Measurements from ENCODE around the gene RNF151. TPM values are rescaled to one million over a fixed set of nuclear protein-coding genes. Genes with fewer than 3 reads are reported as not detected.
"Not testable (repeated sequence)": the region's sequence is repeated elsewhere in the genome, so short reads cannot be mapped to it uniquely, and the experiment has no call there.

The RNF151 gene
- total RNA-seq = under 1 TPM in 2 of 3 donors, not detected in 1; 0.40 to 0.42 TPM

DNA sequence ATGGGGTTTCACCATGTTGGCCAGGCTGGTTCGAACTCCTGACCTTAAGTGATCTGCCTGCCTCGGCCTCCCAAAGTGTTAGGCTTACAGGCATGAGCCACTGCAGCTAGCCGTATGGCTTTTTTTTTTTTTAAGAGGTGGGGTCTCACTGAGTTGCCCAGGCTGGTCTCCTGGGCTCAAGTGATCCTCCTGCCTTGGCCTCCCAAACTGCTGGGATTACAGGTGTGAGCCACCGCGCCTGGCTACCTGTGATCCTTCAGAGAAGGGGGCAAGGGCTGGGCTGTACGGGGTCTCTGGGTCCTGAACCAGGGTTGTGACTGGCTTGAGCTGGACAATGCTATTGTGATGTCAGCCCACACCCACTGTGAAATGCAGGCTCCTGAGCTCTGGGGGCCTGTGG lies at the start of gene RNF151:
TSS of gene RNF151 (plus strand) at position 397 of the 400 bp plus-strand sequence. CDS start 26 bp downstream, outside the sequence.
- no peaks in the 10 kb centered on the region for H3K27me3 Mint-ChIP-seq (ENCODE audit: low read depth)
- H3K4me3 Mint-ChIP-seq = peak within 1 kb of the TSS; percentile 92
- peaks cover 20% of the 10 kb centered on the region for H3K4me1 Mint-ChIP-seq (ENCODE audit: low read depth)
- H3K36me3 Mint-ChIP-seq (ENCODE audit: insufficient read depth) = peaks cover 32% of the 10 kb centered on the region
- H3K9me3 Mint-ChIP-seq = no peaks in the 10 kb centered on the region
- ATAC-seq (no peak), DNase-seq (no peak)

GRCh38 chr16:1917056-1917664 lies 49.5 kb upstream of the RNF151 start:
- Mint-ChIP-seq H3K4me3 (no peak overlapping the region), H3K9me3 (no peaks in the 10 kb centered on the region), H3K4me1 (ENCODE audit: low read depth) (no peaks in the 10 kb centered on the region), H3K27me3 (ENCODE audit: low read depth) (peaks cover 66% of the 10 kb centered on the region), H3K36me3 (ENCODE audit: insufficient read depth) (no peaks in the 10 kb centered on the region)
- DNase-seq (no peak), ATAC-seq (no peak)

GRCh38 chr16:1917665-1918350 lies 48.8 kb upstream of the RNF151 start:
- H3K9me3 Mint-ChIP-seq = no peaks in the 10 kb centered on the region
- H3K36me3 Mint-ChIP-seq (ENCODE audit: insufficient read depth) = no peaks in the 10 kb centered on the region
- DNase-seq (no peak), ATAC-seq (no peak)
- H3K4me1 Mint-ChIP-seq (ENCODE audit: low read depth) = no peaks in the 10 kb centered on the region
- H3K4me3 Mint-ChIP-seq = no peak overlapping the region
- peaks cover 67% of the 10 kb centered on the region for H3K27me3 Mint-ChIP-seq (ENCODE audit: low read depth)

DNA sequence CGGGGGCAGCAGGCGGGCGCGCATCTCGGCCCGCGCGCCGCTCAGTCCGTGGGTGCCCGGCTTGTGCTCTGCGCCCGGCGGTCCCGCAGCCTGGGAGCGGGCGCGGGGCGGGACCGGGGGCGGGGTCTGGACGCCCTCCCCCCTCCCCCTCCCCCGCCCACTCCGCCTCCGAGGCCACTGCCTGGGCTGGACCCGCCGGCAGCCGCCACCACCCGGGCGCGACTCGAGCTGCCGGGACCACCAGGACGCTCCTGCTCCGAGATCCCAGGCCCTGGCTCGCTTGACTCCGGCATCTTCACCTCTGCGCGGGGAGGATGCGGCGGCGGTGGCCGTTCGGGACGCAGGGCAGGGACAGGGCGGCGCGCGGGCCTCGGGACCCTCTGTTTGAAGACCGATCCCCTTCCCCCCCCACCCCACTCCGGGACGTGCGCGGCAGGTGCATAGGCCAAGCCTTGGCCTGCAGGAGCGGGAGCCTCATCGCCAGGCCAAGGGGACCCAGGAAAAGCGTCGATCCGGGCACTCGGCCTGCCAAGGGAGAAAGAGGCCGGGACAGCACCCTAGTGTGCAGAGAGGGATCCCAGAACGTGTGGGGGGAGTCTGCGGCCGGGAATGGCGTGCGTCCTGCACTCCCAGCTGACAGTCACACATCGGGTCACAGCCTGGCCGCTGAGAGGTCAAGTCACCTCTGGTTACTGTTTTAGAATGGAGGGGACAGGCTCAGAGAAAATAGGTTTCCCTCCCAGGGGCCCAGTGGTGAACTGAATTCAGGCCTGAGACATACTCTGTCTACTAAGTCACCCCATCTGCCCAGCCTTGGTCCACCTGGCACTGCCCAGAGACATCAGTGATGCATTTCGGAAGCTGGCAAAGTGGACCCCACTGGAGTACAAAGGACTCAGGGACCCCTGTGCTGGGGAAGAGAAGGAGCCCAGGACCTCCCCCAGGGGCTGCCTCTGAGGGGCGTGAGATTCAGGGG lies 48.0 kb upstream of the RNF151 start, which contains the start of gene HS3ST6:
TSS of gene HS3ST6 (minus strand) at position 65 of the 976 bp plus-strand sequence. CDS start 92 bp downstream, outside the sequence.
- H3K9me3 Mint-ChIP-seq = no peaks in the 10 kb centered on the region
- no peaks in the 10 kb centered on the region for H3K36me3 Mint-ChIP-seq (ENCODE audit: insufficient read depth)

DNA sequence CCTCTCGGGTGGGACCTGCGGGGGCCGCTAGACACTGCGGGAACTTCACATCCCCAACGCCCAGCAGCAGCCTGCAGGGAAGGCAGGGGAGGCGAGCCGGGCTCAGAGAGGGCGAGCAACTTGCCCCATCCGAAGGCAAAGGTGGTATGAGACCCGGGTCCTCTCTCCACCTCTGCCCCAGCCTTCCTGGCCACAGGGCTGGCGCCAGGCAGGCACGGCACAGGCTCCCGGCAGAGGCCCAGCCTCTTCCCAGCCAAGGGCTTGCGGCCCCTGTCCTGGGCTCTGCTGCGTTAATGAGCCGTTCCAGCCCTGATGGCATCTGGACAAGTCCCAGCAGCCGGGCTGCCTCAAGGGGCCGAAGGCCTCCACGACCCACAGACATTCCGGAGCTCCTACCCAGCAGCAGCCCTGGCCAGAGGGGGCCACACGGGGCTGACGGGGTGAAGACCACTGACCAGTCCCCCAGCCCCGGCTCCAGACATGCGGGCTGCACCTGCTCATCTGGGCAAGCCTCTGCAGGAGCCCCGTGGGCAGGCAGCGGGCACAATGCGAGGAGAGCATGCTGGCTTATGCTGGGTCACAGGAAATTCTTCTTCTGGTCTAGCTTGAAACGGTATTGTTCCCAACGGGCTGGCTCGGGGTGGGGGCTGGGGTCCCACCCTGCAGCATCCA lies 47.2 kb upstream of the RNF151 start:
- ATAC-seq = no peak
- Mint-ChIP-seq H3K9me3 (no peaks in the 10 kb centered on the region), H3K4me1 (ENCODE audit: low read depth) (no peaks in the 10 kb centered on the region), H3K4me3 (no peak overlapping the region), H3K27me3 (ENCODE audit: low read depth) (peaks cover 74% of the 10 kb centered on the region), H3K36me3 (ENCODE audit: insufficient read depth) (no peaks in the 10 kb centered on the region)
- no peak for DNase-seq

More for the DNA sequence above, 48.0 kb upstream of the RNF151 start, which contains the start of gene HS3ST6:
- DNase-seq = no peak
- no peak for ATAC-seq
- Mint-ChIP-seq H3K27me3 (ENCODE audit: low read depth) (peaks cover 74% of the 10 kb centered on the region), H3K4me1 (ENCODE audit: low read depth) (no peaks in the 10 kb centered on the region), H3K4me3 (no peak within 1 kb of the TSS)

DNA sequence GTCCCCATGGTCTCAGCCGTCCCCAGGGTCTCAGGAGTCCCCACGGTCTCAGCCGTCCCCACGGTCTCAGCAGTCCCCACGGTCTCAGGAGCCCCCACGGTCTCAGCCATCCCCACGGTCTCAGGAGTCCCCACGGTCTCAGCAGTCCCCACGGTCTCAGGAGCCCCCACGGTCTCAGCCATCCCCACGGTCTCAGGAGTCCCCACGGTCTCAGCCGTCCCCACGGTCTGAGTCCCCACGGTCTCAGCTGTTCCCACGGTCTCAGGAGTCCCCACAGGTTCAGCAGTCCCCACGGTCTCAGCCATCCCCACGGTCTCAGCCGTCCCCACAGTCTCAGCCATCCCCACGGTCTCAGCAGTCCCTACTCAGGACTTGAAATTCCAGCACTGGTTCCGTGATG lies 46.5 kb upstream of the RNF151 start:
- H3K36me3 Mint-ChIP-seq (ENCODE audit: insufficient read depth); ATAC-seq; H3K4me1 Mint-ChIP-seq (ENCODE audit: low read depth); H3K9me3 Mint-ChIP-seq; H3K4me3 Mint-ChIP-seq; DNase-seq: not testable (repeated sequence)
- peaks cover 71% of the 10 kb centered on the region for H3K27me3 Mint-ChIP-seq (ENCODE audit: low read depth)

GRCh38 chr16:1920727-1921171 lies 45.9 kb upstream of the RNF151 start:
- no peak overlapping the region for H3K4me3 Mint-ChIP-seq
- no peaks in the 10 kb centered on the region for H3K9me3 Mint-ChIP-seq
- ATAC-seq = peak; percentile 32 to 39
- no peak for DNase-seq
- peaks cover 65% of the 10 kb centered on the region for H3K27me3 Mint-ChIP-seq (ENCODE audit: low read depth)
- no peaks in the 10 kb centered on the region for H3K36me3 Mint-ChIP-seq (ENCODE audit: insufficient read depth)
- H3K4me1 Mint-ChIP-seq (ENCODE audit: low read depth) = no peaks in the 10 kb centered on the region

- no peak for DNase-seq
- Mint-ChIP-seq H3K4me1 (ENCODE audit: low read depth) (no peaks in the 10 kb centered on the region), H3K4me3 (no peak overlapping the region), H3K27me3 (ENCODE audit: low read depth) (peaks cover 49% of the 10 kb centered on the region), H3K36me3 (ENCODE audit: insufficient read depth) (no peaks in the 10 kb centered on the region), H3K9me3 (no peaks in the 10 kb centered on the region)
- no peak for ATAC-seq
Measured at GRCh38 chr16:1922357-1922756, 44.3 kb upstream of the RNF151 start.

DNA sequence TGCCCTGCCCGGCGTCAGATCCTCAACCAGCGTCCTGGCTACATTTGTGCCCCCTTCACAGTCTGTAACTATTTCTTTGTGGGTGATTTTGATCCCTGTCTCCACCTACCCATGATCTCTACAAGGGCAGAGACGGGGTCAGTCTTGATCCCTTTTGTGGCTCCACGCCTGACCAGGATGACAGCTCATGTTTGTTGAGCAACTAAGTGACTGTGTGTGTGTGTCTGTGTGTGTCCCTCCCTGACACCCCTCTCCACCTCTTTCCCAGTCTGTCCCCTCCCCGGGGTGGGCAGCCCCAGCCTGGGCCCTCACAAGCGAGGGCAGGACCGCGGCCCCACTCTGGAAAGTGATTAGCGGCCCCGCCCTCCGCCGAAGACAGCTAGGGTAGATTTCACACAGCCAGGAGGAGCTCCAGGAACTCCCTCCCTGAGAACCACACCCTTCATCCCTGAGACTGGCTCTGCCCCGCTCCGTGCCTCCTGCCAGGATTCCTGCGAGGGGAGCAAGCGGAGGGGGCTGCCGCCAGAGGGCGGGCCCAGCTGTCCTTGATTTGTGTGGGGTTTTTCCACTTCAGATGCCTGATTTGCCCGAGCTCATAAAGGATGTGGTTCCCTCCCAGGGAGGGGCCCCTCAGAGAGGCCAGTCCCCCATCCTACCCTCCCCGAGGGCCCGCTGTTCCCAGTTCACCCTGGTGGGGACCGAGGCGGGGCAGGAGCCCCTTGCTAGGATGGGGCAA lies 43.2 kb upstream of the RNF151 start:
- Mint-ChIP-seq H3K27me3 (ENCODE audit: low read depth) (peaks cover 47% of the 10 kb centered on the region), H3K4me1 (ENCODE audit: low read depth) (no peaks in the 10 kb centered on the region), H3K4me3 (no peak overlapping the region), H3K36me3 (ENCODE audit: insufficient read depth) (no peaks in the 10 kb centered on the region), H3K9me3 (no peaks in the 10 kb centered on the region)
- DNase-seq = no peak
- peak; percentile 11 to 38 for ATAC-seq

- Mint-ChIP-seq H3K4me3 (no peak overlapping the region), H3K9me3 (no peaks in the 10 kb centered on the region), H3K27me3 (ENCODE audit: low read depth) (peaks cover 42% of the 10 kb centered on the region), H3K4me1 (ENCODE audit: low read depth) (peaks cover 1% of the 10 kb centered on the region), H3K36me3 (ENCODE audit: insufficient read depth) (no peaks in the 10 kb centered on the region)
- no peak for ATAC-seq
- no peak for DNase-seq
Measured at GRCh38 chr16:1924095-1924494, 42.6 kb upstream of the RNF151 start.

DNA sequence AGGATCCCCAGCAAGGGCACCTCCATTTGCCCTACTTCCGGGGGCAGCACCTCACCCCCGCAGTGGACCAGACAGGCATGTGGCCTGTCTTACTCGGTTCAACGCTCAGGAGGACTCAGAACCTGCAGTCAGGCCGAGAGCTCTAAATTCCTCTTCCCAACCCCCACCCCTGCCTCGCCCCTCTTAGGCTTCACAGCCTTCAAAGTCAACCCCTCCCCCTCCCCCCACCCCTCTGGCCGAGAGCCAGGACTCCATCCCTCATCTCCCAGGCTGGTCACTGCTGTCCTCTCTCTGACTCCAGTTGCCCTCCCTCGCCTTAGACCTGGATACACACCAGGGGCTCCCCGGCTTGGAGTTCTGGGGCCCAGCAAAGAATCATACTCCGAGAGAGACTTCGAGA lies 40.4 kb upstream of the RNF151 start:
- Mint-ChIP-seq H3K27me3 (ENCODE audit: low read depth) (peaks cover 28% of the 10 kb centered on the region), H3K4me1 (ENCODE audit: low read depth) (peaks cover 2% of the 10 kb centered on the region), H3K36me3 (ENCODE audit: insufficient read depth) (no peaks in the 10 kb centered on the region), H3K4me3 (no peak overlapping the region), H3K9me3 (no peaks in the 10 kb centered on the region)
- DNase-seq = no peak
- ATAC-seq = no peak

DNA sequence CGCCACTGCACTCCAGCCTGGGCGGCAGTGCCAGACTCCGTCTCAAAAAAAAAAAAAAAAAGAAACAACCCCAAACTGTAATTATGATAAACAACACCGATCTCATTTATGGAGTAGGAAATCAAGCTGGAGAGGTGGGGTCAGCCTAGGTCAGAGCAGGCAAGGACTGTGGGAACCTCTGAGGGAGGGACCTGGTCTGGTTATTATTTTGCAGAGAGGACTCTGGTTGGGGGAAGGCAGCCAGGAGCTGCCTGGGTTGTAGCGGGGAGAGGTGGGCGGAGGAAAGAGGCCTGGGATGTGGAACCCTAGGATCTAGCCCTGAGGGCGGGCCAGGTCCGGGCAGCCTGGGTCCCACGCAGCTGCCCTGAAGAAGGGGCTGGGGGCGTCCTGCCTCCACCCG lies 37.6 kb upstream of the RNF151 start:
- peaks cover 3% of the 10 kb centered on the region for H3K27me3 Mint-ChIP-seq (ENCODE audit: low read depth)
- no peaks in the 10 kb centered on the region for H3K36me3 Mint-ChIP-seq (ENCODE audit: insufficient read depth)
- H3K4me1 Mint-ChIP-seq (ENCODE audit: low read depth) = peaks cover 2% of the 10 kb centered on the region
- DNase-seq (no peak), ATAC-seq (peak; percentile 25 to 32)
- H3K9me3 Mint-ChIP-seq = no peaks in the 10 kb centered on the region
- H3K4me3 Mint-ChIP-seq = peak overlapping the region; percentile 69

GRCh38 chr16:1929578-1930337 lies 36.9 kb upstream of the RNF151 start:
- no peaks in the 10 kb centered on the region for H3K36me3 Mint-ChIP-seq (ENCODE audit: insufficient read depth)
- no peaks in the 10 kb centered on the region for H3K9me3 Mint-ChIP-seq
- H3K4me3 Mint-ChIP-seq = peak overlapping the region; percentile 54

More at GRCh38 chr16:1929578-1930337, 36.9 kb upstream of the RNF151 start:
- ATAC-seq = peak; percentile 94 to 95
- DNase-seq = peak; percentile 93
- Mint-ChIP-seq H3K27me3 (ENCODE audit: low read depth) (no peaks in the 10 kb centered on the region), H3K4me1 (ENCODE audit: low read depth) (peaks cover 2% of the 10 kb centered on the region)

All from activated T-cell treated with anti-CD3 and anti-CD28 coated beads, Interleukin-2, amount 50 U/mL, for 4 hours (primary cell).